Kidney (tissue), 14 donors: ENCODE results near the gene TCTN3. TPM values are rescaled to one million over a fixed set of nuclear protein-coding genes. Genes with fewer than 3 reads are reported as not detected.
A peak's percentile ranks its signal among the peaks of the same experiment; 100 is the strongest.

ENCODE experiments used
- DNase-seq, 5 donors: peaks; one replicate each; pipeline ENCODE4 v3.0.0-alpha.2; 2013 to 2020
- FAIRE-seq: peaks from 2 replicates; lab custom pipeline; 2012; peaks lifted over from hg19 to GRCh38; lab: Jason Lieb, UNC
- H3K27ac ChIP-seq, 2 donors: one replicate each; pipeline ENCODE4 v1.7.0; 2013; ENCODE audit warnings: low read depth in 2 of 2, low read length in 2 of 2, inconsistent platforms in 1 of 2
- H3K27me3 ChIP-seq: one replicate; pipeline ENCODE4 v1.7.1; 2013; ENCODE audit warnings: low read length, inconsistent platforms; ENCODE audit not compliant: control insufficient read depth, insufficient read depth
- H3K36me3 ChIP-seq, 3 donors: one replicate each; pipeline versions ENCODE4 v1.7.0 to v1.7.1; 2013; ENCODE audit warnings: low read length in 3 of 3, control low read depth in 1 of 3, inconsistent platforms in 1 of 3; ENCODE audit not compliant: insufficient read depth in 3 of 3, control insufficient read depth in 2 of 3
- H3K4me1 ChIP-seq, 3 donors: one replicate each; pipeline versions ENCODE4 v1.7.0 to v1.7.1; 2013; ENCODE audit warnings: low read length in 3 of 3, inconsistent platforms in 1 of 3, low read depth in 1 of 3; ENCODE audit not compliant: control insufficient read depth in 2 of 3, insufficient read depth in 2 of 3
- H3K4me3 ChIP-seq, 3 donors: one replicate each; pipeline versions ENCODE4 v1.7.0 to v1.8.1; 2013; ENCODE audit warnings: low read length in 3 of 3, control low read depth in 1 of 3, inconsistent platforms in 1 of 3
- H3K9ac ChIP-seq, 3 donors: one replicate each; pipeline versions ENCODE4 v1.7.0 to v1.7.1; 2013; ENCODE audit warnings: low read length in 3 of 3, control low read depth in 1 of 3, inconsistent platforms in 1 of 3
- H3K9me3 ChIP-seq, 3 donors: one replicate each; pipeline versions ENCODE4 v1.7.0 to v1.7.1; 2013; ENCODE audit warnings: low read length in 3 of 3, control low read depth in 1 of 3, inconsistent platforms in 1 of 3; ENCODE audit not compliant: control insufficient read depth in 2 of 3, insufficient read depth in 1 of 3
- CTCF ChIP-seq: IDR thresholded peaks from 3 replicates; pipeline ENCODE4 v1.5.1; 2012; ENCODE audit warnings: mild to moderate bottlenecking, moderate library complexity, borderline replicate concordance; ENCODE audit not compliant: insufficient read depth; ENCODE audit errors: extremely low read depth
- intact Hi-C: fragments of 100-400 bp; cut with DNase I; formaldehyde crosslinking; loops from one replicate; pipeline ENCODE4 v1.11.1; 2022
- polyA plus RNA-seq: library from polyadenylated mRNA; stranded (reverse); fragments of 350-450 nt; fragmentation: Illumina TruSeq; extraction: RNeasy Lipid Tissue Mini Kit (QIAGEN cat#74804); gene quantifications from one replicate; pipeline ENCODE4 v1.2.3, GENCODE V29; 2014; ENCODE audit warnings: low read depth, low replicate concordance; ENCODE audit not compliant: insufficient read depth
- total RNA-seq: library from RNA; stranded (reverse); fragmentation: NEBNext Ultra II Directional; extraction: Animal tissue kit (Norgen Biotek cat#: 25700); gene quantifications from one replicate; pipeline ENCODE4 v1.2.1, GENCODE V29; 2021
- donor health status: control.
- donor health status: control.
- donor health status: control.
- donor health status: control.
- donor health status: control.
- donor health status: DM: yes; HTN: yes; CAD: no.
- donor health status: Normal renal cell carcinoma (clear cell type).

TCTN3 gene
- total and polyA plus RNA-seq, 2 donors from 2014 or later: 40.3 to 46.3 TPM

- Histone ChIP-seq H3K4me3 (no peak overlapping the region), H3K9ac (no peak overlapping the region), H3K27ac (no peak overlapping the region), H3K36me3 (no peaks in the 10 kb centered on the region), H3K4me1 (no peaks in the 10 kb centered on the region), H3K27me3 (no peaks in the 10 kb centered on the region), H3K9me3 (no peaks in the 10 kb centered on the region)
- intact Hi-C loops: no loop called here
- DNase-seq: no peak
- FAIRE-seq: no peak
- TF ChIP-seq CTCF: no peak
Observed at GRCh38 chr10:95716866-95717265, 23.1 kb upstream of the TCTN3 start.

- Histone ChIP-seq H3K4me1 (no peaks in the 10 kb centered on the region), H3K27ac (no peak overlapping the region), H3K36me3 (no peaks in the 10 kb centered on the region), H3K9me3 (no peaks in the 10 kb centered on the region), H3K27me3 (no peaks in the 10 kb centered on the region), H3K9ac (no peak overlapping the region), H3K4me3 (no peak overlapping the region)
- intact Hi-C loops: no loop called here
- DNase-seq (no peak), FAIRE-seq (no peak)
- TF ChIP-seq CTCF: no peak
Observed at GRCh38 chr10:95716466-95716865, 22.7 kb upstream of the TCTN3 start.

- no peak for TF ChIP-seq CTCF
- no peak for FAIRE-seq
- DNase-seq: no peak
- Histone ChIP-seq H3K4me1 (no peaks in the 10 kb centered on the region), H3K4me3 (no peak overlapping the region), H3K9me3 (no peaks in the 10 kb centered on the region), H3K9ac (no peak overlapping the region), H3K27ac (no peak overlapping the region), H3K36me3 (no peaks in the 10 kb centered on the region), H3K27me3 (no peaks in the 10 kb centered on the region)
- intact Hi-C loops: no loop called here
Observed at GRCh38 chr10:95711492-95711891, 17.8 kb upstream of the TCTN3 start.

- H3K27me3 ChIP-seq: no peaks in the 10 kb centered on the region
- no peak for FAIRE-seq
- H3K9me3 ChIP-seq: no peaks in the 10 kb centered on the region
- no peaks in the 10 kb centered on the region for H3K4me1 ChIP-seq
- DNase-seq: peak in 1 of 5 donors; percentile 57
- H3K4me3 ChIP-seq: no peak overlapping the region
- H3K27ac ChIP-seq: no peak overlapping the region
- no peak for TF ChIP-seq CTCF
- intact Hi-C loops: no loop called here
- no peaks in the 10 kb centered on the region for H3K36me3 ChIP-seq
- H3K9ac ChIP-seq: no peak overlapping the region
Observed at GRCh38 chr10:95706990-95707389, 13.3 kb upstream of the TCTN3 start.
